Measurements from ENCODE around the gene ZNF839. TPM values are rescaled to one million over a fixed set of nuclear protein-coding genes. Genes with fewer than 3 reads are reported as not detected.
A peak's percentile ranks its signal among the peaks of the same experiment; 100 is the strongest.

The ZNF839 gene
- total and polyA plus RNA-seq, 2 of the 4 experiments (the other 2 are of a cell fraction) = 5.7 to 10.7 TPM

GRCh38 chr14:102362084-102362483 lies 42.5 kb downstream of the ZNF839 start:
- peak overlapping the region; percentile 96 for H2AFZ ChIP-seq (replicated peaks; ENCODE audit: low read length, poor library complexity)
- H3K18ac ChIP-seq (ENCODE audit: low read depth, low read length) = peak overlapping the region; percentile 17; the same call in 1 of the 2 replicates
- intact Hi-C loops (cut with micrococcal nuclease) = no loop called here
- H2AK5ac ChIP-seq (ENCODE audit: low read depth, low read length) = peak overlapping the region; percentile 89
- H4K8ac ChIP-seq (ENCODE audit: low read depth in 2 of 2, low read length in 2 of 2) = peak overlapping the region; percentile 89 to 92
- TF ChIP-seq NFE2L2 (IDR thresholded peaks at IDR 0.05; ENCODE audit: low read depth, low read length) (no peak), RCOR1 (IDR thresholded peaks at IDR 0.05; ENCODE audit: insufficient replicate concordance, low read length) (peak; percentile 90), FOS (IDR thresholded peaks at IDR 0.05; ENCODE audit: low read depth, low read length) (peak; percentile 15; the same call in 1 of the 2 replicates), RAD21 (IDR thresholded peaks at IDR 0.05; ENCODE audit: low read length) (no peak), CTCF (conservative IDR thresholded peaks at IDR 0.05; ENCODE audit: low read depth, low read length) (no peak)
- TF ChIP-seq, protein P1, sequence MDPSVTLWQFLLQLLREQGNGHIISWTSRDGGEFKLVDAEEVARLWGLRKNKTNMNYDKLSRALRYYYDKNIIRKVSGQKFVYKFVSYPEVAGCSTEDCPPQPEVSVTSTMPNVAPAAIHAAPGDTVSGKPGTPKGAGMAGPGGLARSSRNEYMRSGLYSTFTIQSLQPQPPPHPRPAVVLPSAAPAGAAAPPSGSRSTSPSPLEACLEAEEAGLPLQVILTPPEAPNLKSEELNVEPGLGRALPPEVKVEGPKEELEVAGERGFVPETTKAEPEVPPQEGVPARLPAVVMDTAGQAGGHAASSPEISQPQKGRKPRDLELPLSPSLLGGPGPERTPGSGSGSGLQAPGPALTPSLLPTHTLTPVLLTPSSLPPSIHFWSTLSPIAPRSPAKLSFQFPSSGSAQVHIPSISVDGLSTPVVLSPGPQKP (IDR thresholded peaks at IDR 0.05; ENCODE audit: borderline replicate concordance, low read depth, low read length) = no peak
- no peak overlapping the region for H2BK20ac ChIP-seq (ENCODE audit: low read depth, low read length)
- peaks cover 7% of the 10 kb centered on the region for H3K4me1 ChIP-seq (ENCODE audit: control insufficient read depth, insufficient read depth, low read length)
- H4K5ac ChIP-seq (ENCODE audit: low read depth, low read length) = peak overlapping the region; percentile 79
- H3K56ac ChIP-seq (ENCODE audit: extremely low read depth, insufficient read depth, low read length) = peak overlapping the region; percentile 87
- peaks cover 10% of the 10 kb centered on the region; the same call in 1 of the 2 replicates for H4K20me1 ChIP-seq (ENCODE audit: insufficient read depth, low read length)
- H2BK5ac ChIP-seq (ENCODE audit: low read depth, low read length, poor library complexity, severe bottlenecking) = peak overlapping the region; percentile 84
- no TSS peak for BruUV-seq (replicated peaks)
- dilution Hi-C loops (cut with HindIII; ENCODE audit: low sequenced_read_pairs, unreplicated experiment) = no loop called here
- peak overlapping the region; percentile 86 for H3K9ac ChIP-seq (ENCODE audit: low read depth, low read length)
- peaks cover 7% of the 10 kb centered on the region for H3K36me3 ChIP-seq (ENCODE audit: control insufficient read depth, insufficient read depth, low read length)
- ATAC-seq (ENCODE audit: low read depth) = no peak; the same call in 1 of the 2 replicates
- H3K4me3 ChIP-seq (ENCODE audit: insufficient read depth, low read depth, low read length) = peak overlapping the region; percentile 90
- WGBS, 2 experiments (ENCODE audit: extremely low coverage in 2 of 2, insufficient read length in 1 of 2) = 56% methylated on average over 2 of the region's 4 CpGs; no CpG with 5 or more reads in 1 of the 2 experiments
- H3K4me2 ChIP-seq (ENCODE audit: low read depth, low read length) = peak overlapping the region; percentile 100
- ChIA-PET CTCF (no interaction called here), POLR2A (ENCODE audit: unreplicated experiment) (interaction anchor here (0.6 kb wide), 1 partner anchor 11 kb away, joined by 3 read pairs; no protein-coding TSS in a partner anchor)
- H3K4ac ChIP-seq (ENCODE audit: low read depth, low read length) = peak overlapping the region; percentile 84; the same call in 1 of the 2 replicates
- H3K23ac ChIP-seq (ENCODE audit: low read depth, low read length) = peak overlapping the region; percentile 89
- peak overlapping the region; percentile 98 for H3K14ac ChIP-seq (replicated peaks; ENCODE audit: low read depth, low read length)
- H2BK120ac ChIP-seq (ENCODE audit: low read depth, low read length) = no peak overlapping the region
- in situ Hi-C loops (cut with MboI; ENCODE audit: low sequenced_read_pairs) = no loop called here
- DNase-seq = peak; percentile 57
- peak overlapping the region; percentile 26; the same call in 1 of the 3 replicates for H2BK15ac ChIP-seq (ENCODE audit: low read depth, low read length)
- no peaks in the 10 kb centered on the region for H3K27me3 ChIP-seq (ENCODE audit: control insufficient read depth, insufficient read depth, low read length)
- peak overlapping the region; percentile 94 for H2AK9ac ChIP-seq (replicated peaks; ENCODE audit: low read depth, low read length, poor library complexity)
- peak overlapping the region; percentile 81 for H3K27ac ChIP-seq (ENCODE audit: insufficient read depth, low read length)
- peaks cover 15% of the 10 kb centered on the region for H3K9me1 ChIP-seq (ENCODE audit: insufficient read depth, low read length)
- peaks cover 54 to 66% of the 10 kb centered on the region in 2 experiments for H3K79me1 ChIP-seq (ENCODE audit: low read depth in 1 of 2, low read length in 2 of 2)
- H4K91ac ChIP-seq (ENCODE audit: insufficient read depth, low read depth, low read length) = peak overlapping the region; percentile 46; the same call in 1 of the 2 replicates
- no peaks in the 10 kb centered on the region for H3K9me3 ChIP-seq (ENCODE audit: control insufficient read depth, insufficient read depth, low read length)

All from IMR-90 (cell line).